Panc1 (cell line): ENCODE measurements around the gene ACP4. TPM values are rescaled to one million over a fixed set of nuclear protein-coding genes. Genes with fewer than 3 reads are reported as not detected.
"Not testable (repeated sequence)": the region's sequence is repeated elsewhere in the genome, so short reads cannot be mapped to it uniquely, and the experiment has no call there.

Experiments used
- ATAC-seq: fragments of 200-7000 bp; cut with Tn5 transposase; 2 replicates; pipeline ENCODE4 v1.9.1; 2020; ENCODE audit warnings: mild to moderate bottlenecking, moderate library complexity
- BruUV-seq: library from RNA; stranded (reverse); fragments of 400-500 nt; replicated peaks from 2 replicates; lab custom pipeline; 2021; lab: Mats Ljungman, UMichigan
- CTCF ChIA-PET: fragments of 300-600 bp; sonication (Branson Sonifier 250); formaldehyde crosslinking; loops from one replicate; lab custom pipeline; 2022; ENCODE audit warnings: antibody characterized with exemption; lab: Charles Lee
- POLR2A ChIA-PET: fragments of 300-600 bp; sonication (Branson Sonifier 250); formaldehyde crosslinking; loops from one replicate; lab custom pipeline; 2022; ENCODE audit warnings: antibody characterized with exemption; lab: Charles Lee
- DNase-seq: peaks from one replicate; pipeline ENCODE4 v3.0.0-alpha.2; 2010; ENCODE audit warnings: low read depth, low spot score
- H3K27ac ChIP-seq: 2 replicates; pipeline ENCODE4 v1.5.1; 2011; ENCODE audit warnings: mild to moderate bottlenecking, low read length, inconsistent platforms
- H3K27me3 ChIP-seq: fragments of 200-500 bp; sonication (Bioruptor generic); 2 replicates; pipeline ENCODE4 v1.6.0; 2014; ENCODE audit warnings: low read length, inconsistent platforms; ENCODE audit not compliant: control insufficient read depth, insufficient read depth
- H3K36me3 ChIP-seq: fragments of 200-500 bp; sonication (Bioruptor generic); 2 replicates; pipeline ENCODE4 v1.5.1; 2014; ENCODE audit warnings: inconsistent platforms, mild to moderate bottlenecking, low read length, moderate library complexity; ENCODE audit not compliant: control insufficient read depth, insufficient read depth
- H3K4me1 ChIP-seq: 2 replicates; pipeline ENCODE4 v1.5.1; 2011; ENCODE audit warnings: inconsistent platforms, mild to moderate bottlenecking, low read length, moderate library complexity; ENCODE audit not compliant: control insufficient read depth, insufficient read depth
- H3K4me3 ChIP-seq, 2 experiments: 2 replicates each; pipeline ENCODE4 v1.5.1; 2011 to 2012; ENCODE audit warnings: low read depth in 2 of 2, low read length in 2 of 2, mild to moderate bottlenecking in 2 of 2, inconsistent platforms in 1 of 2, moderate library complexity in 1 of 2
- H3K9me3 ChIP-seq: fragments of 200-500 bp; sonication (Bioruptor generic); 2 replicates; pipeline ENCODE4 v1.5.1; 2014; ENCODE audit warnings: low read depth, mild to moderate bottlenecking, inconsistent platforms, low read length, moderate library complexity; ENCODE audit not compliant: control insufficient read depth, insufficient read depth
- POLR2AphosphoS5 ChIP-seq: IDR thresholded peaks from 2 replicates; pipeline ENCODE4 v1.6.1; 2012; ENCODE audit warnings: mild to moderate bottlenecking, low read depth, low read length, moderate library complexity
- SIN3A ChIP-seq: IDR thresholded peaks from 2 replicates; pipeline ENCODE4 v1.6.1; 2012; ENCODE audit warnings: low read depth, mild to moderate bottlenecking, low read length, moderate library complexity, borderline replicate concordance; ENCODE audit not compliant: insufficient read depth
- TCF7L2 ChIP-seq: IDR thresholded peaks from 2 replicates; pipeline ENCODE4 v1.6.1; 2011; ENCODE audit warnings: mild to moderate bottlenecking, low read depth, low read length, inconsistent platforms
- in situ Hi-C: cut with HindIII; loops from 2 replicates; pipeline ENCODE4 v1.10.0; 2016; ENCODE audit warnings: low sequenced_read_pairs, low pct_unique_long_range_greater_than_20kb
- intact Hi-C: fragments of 100-400 bp; cut with micrococcal nuclease; formaldehyde crosslinking; loops from one replicate; pipeline ENCODE4 v1.10.0; 2022; ENCODE audit not compliant: unreplicated experiment
- total RNA-seq: library from RNA; stranded (reverse); gene quantifications from one replicate; pipeline ENCODE4 v1.2.1, GENCODE V29; 2021; ENCODE audit not compliant: unreplicated experiment
- TF ChIP-seq, protein P1 (sequence below), 2 experiments: IDR thresholded peaks; 2 replicates each; pipeline ENCODE4 v1.6.1; 2011 to 2012; ENCODE audit warnings: low read depth in 2 of 2, control low read depth in 1 of 2, low read length in 1 of 2, mild to moderate bottlenecking in 1 of 2, moderate library complexity in 1 of 2; ENCODE audit not compliant: insufficient read depth in 1 of 2
- TF ChIP-seq, protein P2 (sequence below): fragments of 450-650 bp; IDR thresholded peaks from 2 replicates; pipeline ENCODE4 v1.5.1; 2017; ENCODE audit warnings: mild to moderate bottlenecking

ACP4 gene
- total RNA-seq, 1 experiment from 2014 or later: not detected

DNA sequence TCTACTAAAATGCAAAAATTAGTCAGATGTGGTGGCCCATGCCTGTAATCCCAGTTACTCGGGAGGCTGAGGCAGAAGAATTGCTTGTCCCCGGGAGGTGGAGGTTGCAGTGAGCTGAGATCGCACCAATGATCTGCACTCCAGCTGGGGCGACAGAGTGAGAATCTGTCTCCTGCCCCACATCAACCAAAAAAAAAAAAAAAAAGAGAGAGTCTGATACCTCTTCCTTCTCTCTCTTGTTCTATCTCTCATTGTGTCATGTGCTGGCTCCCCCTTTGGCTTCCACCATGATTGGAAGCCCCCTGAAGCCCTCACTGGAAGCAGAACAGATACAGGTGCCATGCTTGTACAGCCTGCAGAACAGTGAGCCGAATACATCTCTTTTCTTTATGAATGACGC, 46.7 kb upstream of the ACP4 start:
- BruUV-seq: no TSS peak
- H3K36me3 ChIP-seq: no peaks in the 10 kb centered on the region
- H3K4me3 ChIP-seq: no peak overlapping the region
- DNase-seq: no peak
- in situ Hi-C loops: no loop called here
- ChIA-PET CTCF (no interaction called here), POLR2A (no interaction called here)
- peaks cover 2% of the 10 kb centered on the region; the same call in 1 of the 2 replicates for H3K27me3 ChIP-seq
- TF ChIP-seq SIN3A (no peak), TCF7L2 (no peak), POLR2AphosphoS5 (no peak)
- TF ChIP-seq, protein P1, sequence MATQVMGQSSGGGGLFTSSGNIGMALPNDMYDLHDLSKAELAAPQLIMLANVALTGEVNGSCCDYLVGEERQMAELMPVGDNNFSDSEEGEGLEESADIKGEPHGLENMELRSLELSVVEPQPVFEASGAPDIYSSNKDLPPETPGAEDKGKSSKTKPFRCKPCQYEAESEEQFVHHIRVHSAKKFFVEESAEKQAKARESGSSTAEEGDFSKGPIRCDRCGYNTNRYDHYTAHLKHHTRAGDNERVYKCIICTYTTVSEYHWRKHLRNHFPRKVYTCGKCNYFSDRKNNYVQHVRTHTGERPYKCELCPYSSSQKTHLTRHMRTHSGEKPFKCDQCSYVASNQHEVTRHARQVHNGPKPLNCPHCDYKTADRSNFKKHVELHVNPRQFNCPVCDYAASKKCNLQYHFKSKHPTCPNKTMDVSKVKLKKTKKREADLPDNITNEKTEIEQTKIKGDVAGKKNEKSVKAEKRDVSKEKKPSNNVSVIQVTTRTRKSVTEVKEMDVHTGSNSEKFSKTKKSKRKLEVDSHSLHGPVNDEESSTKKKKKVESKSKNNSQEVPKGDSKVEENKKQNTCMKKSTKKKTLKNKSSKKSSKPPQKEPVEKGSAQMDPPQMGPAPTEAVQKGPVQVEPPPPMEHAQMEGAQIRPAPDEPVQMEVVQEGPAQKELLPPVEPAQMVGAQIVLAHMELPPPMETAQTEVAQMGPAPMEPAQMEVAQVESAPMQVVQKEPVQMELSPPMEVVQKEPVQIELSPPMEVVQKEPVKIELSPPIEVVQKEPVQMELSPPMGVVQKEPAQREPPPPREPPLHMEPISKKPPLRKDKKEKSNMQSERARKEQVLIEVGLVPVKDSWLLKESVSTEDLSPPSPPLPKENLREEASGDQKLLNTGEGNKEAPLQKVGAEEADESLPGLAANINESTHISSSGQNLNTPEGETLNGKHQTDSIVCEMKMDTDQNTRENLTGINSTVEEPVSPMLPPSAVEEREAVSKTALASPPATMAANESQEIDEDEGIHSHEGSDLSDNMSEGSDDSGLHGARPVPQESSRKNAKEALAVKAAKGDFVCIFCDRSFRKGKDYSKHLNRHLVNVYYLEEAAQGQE (IDR thresholded peaks at IDR 0.05; ENCODE audit: insufficient read depth in 1 of 2, low read depth in 2 of 2, low read length in 1 of 2): no peak
- TF ChIP-seq, protein P2, sequence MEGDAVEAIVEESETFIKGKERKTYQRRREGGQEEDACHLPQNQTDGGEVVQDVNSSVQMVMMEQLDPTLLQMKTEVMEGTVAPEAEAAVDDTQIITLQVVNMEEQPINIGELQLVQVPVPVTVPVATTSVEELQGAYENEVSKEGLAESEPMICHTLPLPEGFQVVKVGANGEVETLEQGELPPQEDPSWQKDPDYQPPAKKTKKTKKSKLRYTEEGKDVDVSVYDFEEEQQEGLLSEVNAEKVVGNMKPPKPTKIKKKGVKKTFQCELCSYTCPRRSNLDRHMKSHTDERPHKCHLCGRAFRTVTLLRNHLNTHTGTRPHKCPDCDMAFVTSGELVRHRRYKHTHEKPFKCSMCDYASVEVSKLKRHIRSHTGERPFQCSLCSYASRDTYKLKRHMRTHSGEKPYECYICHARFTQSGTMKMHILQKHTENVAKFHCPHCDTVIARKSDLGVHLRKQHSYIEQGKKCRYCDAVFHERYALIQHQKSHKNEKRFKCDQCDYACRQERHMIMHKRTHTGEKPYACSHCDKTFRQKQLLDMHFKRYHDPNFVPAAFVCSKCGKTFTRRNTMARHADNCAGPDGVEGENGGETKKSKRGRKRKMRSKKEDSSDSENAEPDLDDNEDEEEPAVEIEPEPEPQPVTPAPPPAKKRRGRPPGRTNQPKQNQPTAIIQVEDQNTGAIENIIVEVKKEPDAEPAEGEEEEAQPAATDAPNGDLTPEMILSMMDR: no peak
- intact Hi-C loops: no loop called here
- no peak for ATAC-seq
- no peaks in the 10 kb centered on the region for H3K4me1 ChIP-seq
- no peaks in the 10 kb centered on the region for H3K9me3 ChIP-seq
- H3K27ac ChIP-seq: no peak overlapping the region

DNA sequence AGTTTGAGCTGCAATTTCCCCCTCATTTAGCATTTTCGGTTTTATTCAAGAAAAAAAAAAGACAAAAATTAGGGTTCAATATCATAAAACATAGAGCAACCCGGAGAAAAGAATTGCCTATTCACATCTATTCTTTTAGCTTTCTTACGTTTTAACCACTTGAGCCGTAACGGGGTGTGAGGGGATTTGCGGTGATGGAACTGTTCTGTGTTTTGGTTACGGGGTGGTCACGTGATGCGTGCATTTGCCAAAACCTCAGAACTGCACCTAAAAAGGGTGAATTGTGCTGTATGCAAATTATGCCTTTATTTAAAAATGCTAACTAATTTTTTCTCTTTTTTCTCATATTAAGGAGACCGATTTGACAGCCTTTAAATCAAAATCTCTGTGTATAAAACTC, 45.0 kb upstream of the ACP4 start:
- Histone ChIP-seq H3K27ac (no peak overlapping the region), H3K4me1 (no peaks in the 10 kb centered on the region), H3K36me3 (no peaks in the 10 kb centered on the region), H3K4me3 (no peak overlapping the region), H3K9me3 (no peaks in the 10 kb centered on the region), H3K27me3 (no peaks in the 10 kb centered on the region)
- ATAC-seq (no peak), DNase-seq (no peak)
- BruUV-seq: no TSS peak
- ChIA-PET POLR2A (no interaction called here), CTCF (no interaction called here)
- TF ChIP-seq, protein P1 (IDR thresholded peaks at IDR 0.05; ENCODE audit: insufficient read depth in 1 of 2, low read depth in 2 of 2, low read length in 1 of 2): no peak
- TF ChIP-seq TCF7L2: no peak
- TF ChIP-seq, protein P2: no peak
- TF ChIP-seq SIN3A: no peak
- no peak for TF ChIP-seq POLR2AphosphoS5
- in situ Hi-C loops (no loop called here), intact Hi-C loops (no loop called here)

DNA sequence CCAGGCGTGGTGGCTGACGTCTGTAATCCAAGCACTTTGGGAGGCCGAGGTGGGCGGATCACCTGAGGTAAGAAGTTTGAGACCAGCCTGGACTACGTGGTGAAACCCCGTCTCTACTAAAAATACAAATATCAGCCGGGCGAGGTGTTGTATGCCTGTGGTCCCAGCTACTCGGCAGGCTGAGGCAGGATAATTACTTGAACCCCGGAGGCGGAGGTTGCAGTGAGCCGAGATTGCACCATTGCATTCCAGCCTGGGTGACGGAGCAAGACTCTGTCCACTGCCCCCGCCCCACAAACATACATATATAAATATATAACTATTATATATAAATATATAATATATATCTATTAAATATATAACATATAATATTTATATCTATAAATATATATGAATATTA, 43.1 kb upstream of the ACP4 start:
- POLR2A ChIA-PET, in situ Hi-C loops, H3K4me1 ChIP-seq, H3K27ac ChIP-seq, intact Hi-C loops, CTCF ChIA-PET, BruUV-seq, H3K4me3 ChIP-seq, H3K9me3 ChIP-seq, DNase-seq, H3K36me3 ChIP-seq, H3K27me3 ChIP-seq, ATAC-seq: not testable (repeated sequence)
